Tibial nerve (tissue), 4 donors: ENCODE measurements around the gene IP6K2. TPM values are rescaled to one million over a fixed set of nuclear protein-coding genes. Genes with fewer than 3 reads are reported as not detected.
A peak's percentile ranks its signal among the peaks of the same experiment; 100 is the strongest.
"Not testable (repeated sequence)": the region's sequence is repeated elsewhere in the genome, so short reads cannot be mapped to it uniquely, and the experiment has no call there.

Experiments used
- DNase-seq, 2 donors: peaks; one replicate each; pipeline ENCODE4 v3.0.0-alpha.2; 2019; ENCODE audit warnings: low spot score in 2 of 2
- H3K27ac ChIP-seq, 4 donors: fragments of 200-600 bp; sonication (generic) in 3 of 4; one replicate each; pipeline ENCODE4 v1.5.1; 2017 to 2019; ENCODE audit warnings: mild to moderate bottlenecking in 1 of 4
- H3K27me3 ChIP-seq, 2 donors: fragments of 200-600 bp; sonication (generic) in 1 of 2; one replicate each; pipeline versions ENCODE4 v1.5.1 to v1.6.0; 2017 to 2019
- H3K36me3 ChIP-seq, 3 donors: fragments of 200-600 bp; sonication (generic); one replicate each; pipeline ENCODE4 v1.5.1; 2018 to 2019
- H3K4me1 ChIP-seq, 4 donors: fragments of 200-600 bp; sonication (generic) in 3 of 4; one replicate each; pipeline ENCODE4 v1.5.1; 2017 to 2019
- H3K4me3 ChIP-seq, 4 donors: fragments of 200-600 bp; sonication (generic) in 3 of 4; one replicate each; pipeline ENCODE4 v1.5.1; 2017 to 2019; ENCODE audit warnings: mild to moderate bottlenecking in 1 of 4, moderate library complexity in 1 of 4
- H3K9me3 ChIP-seq, 4 donors: fragments of 200-600 bp; sonication (generic) in 3 of 4; one replicate each; pipeline ENCODE4 v1.5.1; 2017 to 2019
- CTCF ChIP-seq, 5 experiments: fragments of 200-600 bp in 3 of 5; fragments of 450-650 bp in 2 of 5; sonication (generic) in 3 of 5; IDR thresholded peaks; one replicate each; pipeline ENCODE4 v1.5.1; 2016 to 2019; ENCODE audit warnings: antibody characterized with exemption in 5 of 5, mild to moderate bottlenecking in 3 of 5, moderate library complexity in 2 of 5
- EP300 ChIP-seq, 2 donors: sonication (generic); formaldehyde crosslinking; IDR thresholded peaks; one replicate each; pipeline ENCODE4 v1.6.1; 2017; ENCODE audit warnings: antibody characterized with exemption in 2 of 2, mild to moderate bottlenecking in 1 of 2
- POLR2A ChIP-seq, 2 donors: fragments of 450-650 bp; IDR thresholded peaks; one replicate each; pipeline ENCODE4 v1.6.1; 2017; ENCODE audit warnings: antibody characterized with exemption in 2 of 2, mild to moderate bottlenecking in 2 of 2, moderate library complexity in 2 of 2
- WGBS, 2 donors: methylation state at CpG; one replicate each; pipeline ENCODE4 v1.1.5; 2018; 5-methylcytosine and 5-hydroxymethylcytosine counted together
- total RNA-seq, 4 donors: library from RNA; depleted of rRNA; stranded (reverse); fragments of >200 nt; gene quantifications; one replicate each; pipeline ENCODE4 v1.1.0, GENCODE V29; 2016

Gene IP6K2
- total RNA-seq, 4 donors from 2014 or later = 130 to 202 (median 171) TPM

GRCh38 chr3:48738144-48738536, 21.1 kb upstream of the IP6K2 start:
- DNase-seq = no peak
- WGBS, 2 donors = 98 to 99% methylated on average over 3 of the region's 3 CpGs
- TF ChIP-seq EP300 (IDR thresholded peaks at IDR 0.05) = no peak
- no peak for TF ChIP-seq POLR2A (IDR thresholded peaks at IDR 0.05)
- no peak for TF ChIP-seq CTCF (IDR thresholded peaks at IDR 0.05)
- peak overlapping the region in 3 of 4 donors; percentile 78 to 87 (median 87) for H3K27ac ChIP-seq
- no peaks in the 10 kb centered on the region for H3K36me3 ChIP-seq
- no peak overlapping the region for H3K4me3 ChIP-seq
- H3K9me3 ChIP-seq = no peaks in the 10 kb centered on the region
- no peaks in the 10 kb centered on the region for H3K27me3 ChIP-seq
- H3K4me1 ChIP-seq = peaks cover 0 to 69% (median 35%) of the 10 kb centered on the region in 4 donors

GRCh38 chr3:48735075-48735767, 18.2 kb upstream of the IP6K2 start:
- H3K27ac ChIP-seq = peak overlapping the region in 2 of 4 donors; percentile 29 to 34
- not testable (repeated sequence) for H3K4me3 ChIP-seq, H3K36me3 ChIP-seq, H3K27me3 ChIP-seq, DNase-seq, H3K9me3 ChIP-seq
- H3K4me1 ChIP-seq = peaks cover 0 to 56% (median 27%) of the 10 kb centered on the region in 4 donors
- WGBS, 2 donors = 17 to 26% methylated on average over 8 of the region's 8 CpGs

- Histone ChIP-seq H3K27ac (peak overlapping the region in 1 of 4 donors; percentile 15), H3K4me1 (peaks cover 0 to 50% (median 20%) of the 10 kb centered on the region in 4 donors)
- DNase-seq, H3K4me3 ChIP-seq, H3K9me3 ChIP-seq, H3K27me3 ChIP-seq, H3K36me3 ChIP-seq: not testable (repeated sequence)
- WGBS, 2 donors = 68% methylated on average over 7 of the region's 25 CpGs; no CpG with 5 or more reads in 1 of the 2 donors
Measured at GRCh38 chr3:48734541-48734940, 17.5 kb upstream of the IP6K2 start.

DNA sequence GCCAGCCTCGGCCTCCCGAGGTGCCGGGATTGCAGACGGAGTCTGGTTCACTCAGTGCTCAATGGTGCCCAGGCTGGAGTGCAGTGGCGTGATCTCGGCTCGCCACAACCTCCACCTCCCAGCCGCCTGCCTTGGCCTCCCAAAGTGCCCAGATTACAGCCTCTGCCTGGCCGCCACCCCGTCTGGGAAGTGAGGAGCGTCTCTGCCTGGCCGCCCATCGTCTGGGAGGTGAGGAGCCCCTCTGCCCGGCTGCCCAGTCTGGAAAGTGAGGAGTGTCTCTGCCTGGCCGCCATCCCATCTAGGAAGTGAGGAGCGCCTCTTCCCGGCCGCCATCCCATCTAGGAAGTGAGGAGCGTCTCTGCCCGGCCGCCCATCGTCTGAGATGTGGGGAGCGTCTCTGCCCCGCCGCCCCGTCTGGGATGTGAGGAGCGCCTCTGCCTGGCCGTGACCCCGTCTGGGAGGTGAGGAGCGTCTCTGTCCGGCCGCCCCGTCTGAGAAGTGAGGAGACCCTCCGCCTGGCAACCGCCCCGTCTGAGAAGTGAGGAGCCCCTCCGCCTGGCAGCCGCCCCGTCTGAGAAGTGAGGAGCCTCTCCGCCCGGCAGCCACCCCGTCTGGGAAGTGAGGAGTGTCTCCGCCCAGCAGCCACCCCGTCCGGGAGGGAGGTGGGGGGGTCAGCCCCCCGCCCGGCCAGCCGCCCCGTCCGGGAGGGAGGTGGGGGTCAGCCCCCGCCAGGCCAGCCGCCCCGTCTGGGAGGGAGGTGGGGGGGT, 16.9 kb upstream of the IP6K2 start:
- not testable (repeated sequence) for H3K27me3 ChIP-seq, H3K9me3 ChIP-seq, H3K36me3 ChIP-seq, H3K4me3 ChIP-seq, DNase-seq, H3K27ac ChIP-seq
- H3K4me1 ChIP-seq = peaks cover 0 to 44% (median 14%) of the 10 kb centered on the region in 4 donors
- WGBS, 2 donors = 99% methylated on average over 27 of the region's 53 CpGs; no CpG with 5 or more reads in 1 of the 2 donors

DNA sequence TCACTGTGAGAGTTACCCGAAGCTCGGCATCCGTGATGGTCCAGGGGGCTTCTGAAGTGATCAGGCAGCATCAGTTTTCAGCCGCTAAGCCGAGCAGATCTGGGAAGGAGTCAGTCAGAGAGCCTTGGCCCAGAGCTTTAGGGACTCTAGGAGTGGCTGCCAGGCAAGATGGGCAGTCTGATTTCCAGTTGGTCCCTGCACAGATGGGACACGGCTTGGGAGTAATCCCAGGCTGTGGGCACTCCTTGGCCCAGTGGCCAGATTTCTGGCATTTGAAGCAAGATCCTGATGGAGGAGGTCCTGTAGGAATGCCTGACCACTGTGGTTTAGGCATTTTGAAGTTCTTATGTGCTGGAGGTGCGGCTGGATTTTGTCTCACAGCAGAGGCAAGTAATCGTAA, 10.5 kb upstream of the IP6K2 start:
- WGBS, 2 donors = 81 to 89% methylated on average over 8 of the region's 8 CpGs
- Histone ChIP-seq H3K27ac (no peak overlapping the region), H3K27me3 (no peaks in the 10 kb centered on the region), H3K4me1 (no peaks in the 10 kb centered on the region), H3K9me3 (no peaks in the 10 kb centered on the region), H3K4me3 (no peak overlapping the region), H3K36me3 (no peaks in the 10 kb centered on the region)
- DNase-seq = no peak
- TF ChIP-seq EP300 (IDR thresholded peaks at IDR 0.05) = no peak
- TF ChIP-seq CTCF (IDR thresholded peaks at IDR 0.05) = no peak
- TF ChIP-seq POLR2A (IDR thresholded peaks at IDR 0.05) = no peak

DNA sequence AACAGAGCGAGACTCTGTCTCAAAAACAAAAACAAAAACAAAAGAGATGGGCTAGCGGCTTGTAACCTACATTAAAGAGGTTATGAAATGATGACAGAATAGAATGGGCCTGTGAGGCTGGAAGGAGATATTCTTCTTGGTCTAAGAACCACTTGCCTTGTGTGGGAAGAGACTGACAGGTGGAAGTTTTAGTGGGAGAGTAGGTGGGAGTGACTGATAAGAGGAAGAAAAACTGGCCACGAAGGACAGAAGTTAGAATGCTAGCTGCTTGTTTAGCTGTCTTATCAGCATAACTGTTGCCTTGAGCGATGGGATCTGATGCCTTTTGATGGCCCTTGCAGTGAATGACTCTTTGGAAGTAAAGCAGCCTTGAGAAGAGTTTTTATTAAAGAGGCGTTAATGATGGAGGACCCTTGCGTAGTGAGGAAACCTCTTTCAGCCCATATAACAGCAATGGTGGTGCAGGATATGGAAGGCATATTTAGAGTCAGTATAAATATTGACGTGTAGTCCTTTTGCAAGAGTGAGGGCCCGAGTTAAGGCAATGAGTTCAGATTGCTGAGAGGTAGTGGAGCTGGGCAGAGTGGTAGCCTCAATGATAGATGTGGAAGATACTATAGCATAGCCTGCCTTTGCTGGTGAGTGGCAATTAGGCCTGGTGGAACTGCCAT, 8.3 kb upstream of the IP6K2 start:
- H3K27ac ChIP-seq, H3K4me3 ChIP-seq, H3K36me3 ChIP-seq, H3K27me3 ChIP-seq, H3K4me1 ChIP-seq, DNase-seq, H3K9me3 ChIP-seq: not testable (repeated sequence)
- WGBS, 2 donors = 90 to 93% methylated on average over 8 of the region's 8 CpGs

GRCh38 chr3:48723725-48724124, 6.7 kb upstream of the IP6K2 start:
- no peaks in the 10 kb centered on the region for H3K27me3 ChIP-seq
- no peaks in the 10 kb centered on the region for H3K4me1 ChIP-seq
- 84 to 92% methylated on average over 7 of the region's 7 CpGs for WGBS, 2 donors

DNA sequence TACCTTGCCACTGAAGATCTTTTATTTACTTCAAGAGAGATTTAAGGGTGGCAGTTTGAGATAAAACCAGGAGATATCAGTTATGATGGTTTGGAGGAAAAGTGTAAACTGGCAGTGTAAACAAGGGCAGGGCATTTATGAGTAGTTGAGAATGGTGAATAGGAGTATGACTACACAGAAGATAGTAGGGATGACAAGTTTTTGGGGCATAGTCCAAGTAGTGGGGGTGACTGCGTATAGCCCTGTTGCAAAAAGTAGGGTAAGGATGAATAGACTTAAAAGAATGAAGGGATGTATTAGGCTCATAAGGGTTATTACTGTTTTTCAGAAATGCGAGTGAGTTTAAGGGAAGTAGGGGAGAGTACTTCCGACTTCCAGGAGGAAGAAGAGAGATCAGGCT, 6.3 kb upstream of the IP6K2 start:
- H3K9me3 ChIP-seq, H3K4me1 ChIP-seq, H3K36me3 ChIP-seq, H3K27ac ChIP-seq, H3K27me3 ChIP-seq, DNase-seq, H3K4me3 ChIP-seq: not testable (repeated sequence)
- WGBS, 2 donors = 82% methylated on average over 3 of the region's 3 CpGs

More at GRCh38 chr3:48723725-48724124, 6.7 kb upstream of the IP6K2 start:
- H3K4me3 ChIP-seq = no peak overlapping the region
- no peaks in the 10 kb centered on the region for H3K9me3 ChIP-seq
- TF ChIP-seq EP300 (IDR thresholded peaks at IDR 0.05) (no peak), POLR2A (IDR thresholded peaks at IDR 0.05) (no peak), CTCF (IDR thresholded peaks at IDR 0.05) (no peak)
- no peak overlapping the region for H3K27ac ChIP-seq
- DNase-seq = no peak
- no peaks in the 10 kb centered on the region for H3K36me3 ChIP-seq
